HG03025 (cell line): ENCODE data around the gene CACNA1D.
"Not testable (repeated sequence)": the region's sequence is repeated elsewhere in the genome, so short reads cannot be mapped to it uniquely, and the experiment has no call there.

Source experiments
- ATAC-seq: cut with Tn5 transposase; IDR thresholded peaks from one replicate; pipeline ENCODE4 v1.9.1; 2021; ENCODE audit warnings: mild to moderate bottlenecking, moderate library complexity; ENCODE audit not compliant: unreplicated experiment, low FRiP score

CACNA1D gene

DNA sequence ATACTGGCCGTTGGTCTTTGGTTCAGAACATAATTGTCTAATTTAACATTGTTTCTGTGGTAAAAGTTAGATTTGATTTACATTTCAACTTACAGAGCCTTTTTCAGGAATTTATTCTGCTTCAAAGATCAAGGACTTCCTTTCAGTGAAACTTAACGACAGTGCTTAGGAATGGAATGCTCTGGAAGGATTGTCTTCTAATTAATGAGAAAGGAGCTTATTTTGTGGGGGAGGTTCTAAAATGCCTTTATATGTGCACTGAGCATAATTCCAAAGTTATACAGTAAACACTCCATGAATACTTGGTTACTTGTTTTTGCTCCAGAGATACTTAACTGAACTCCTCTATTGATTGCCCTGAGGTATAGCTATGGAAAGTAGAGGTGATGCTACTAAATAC is 75.7 kb downstream of the CACNA1D start:
- no peak for ATAC-seq

DNA sequence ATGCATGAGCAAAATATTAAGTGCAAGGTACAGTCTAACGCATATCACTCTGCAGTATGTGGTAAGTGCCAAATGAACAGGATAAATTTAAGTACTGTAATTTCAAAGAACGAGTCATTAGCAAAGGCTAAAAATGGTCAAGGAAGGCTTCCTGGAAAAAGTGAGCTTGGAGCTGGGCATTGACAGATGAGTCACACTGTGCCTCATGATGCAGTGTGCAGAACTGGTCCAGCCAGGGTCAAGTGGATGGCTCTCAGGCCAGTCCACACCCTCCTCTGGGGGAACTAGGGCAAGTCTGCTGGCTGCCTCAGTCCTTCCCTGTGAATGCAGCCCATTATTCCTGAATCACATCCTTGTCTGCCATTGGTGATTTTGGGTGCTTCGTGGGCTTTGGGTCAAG is 76.3 kb downstream of the CACNA1D start:
- ATAC-seq, result no peak

DNA sequence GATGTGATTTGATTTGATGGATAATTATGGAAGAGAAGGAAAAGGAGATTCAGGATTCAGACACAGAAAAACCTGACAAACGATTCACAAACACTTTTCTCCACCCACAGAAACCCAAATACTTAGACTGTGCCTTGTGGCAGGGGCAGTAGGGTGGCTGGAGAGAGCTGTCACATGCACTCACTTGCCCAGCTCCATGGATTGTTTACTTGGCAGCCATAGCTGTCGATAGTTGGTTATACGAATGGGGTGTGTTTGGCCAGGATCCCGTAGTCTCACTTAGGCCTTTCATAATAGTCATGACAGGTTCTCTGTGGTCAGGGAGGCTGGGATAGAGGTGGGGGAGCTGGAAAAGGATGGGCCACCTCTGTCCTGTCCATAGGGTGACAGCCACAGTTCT is 76.9 kb downstream of the CACNA1D start:
- ATAC-seq, result no peak

- ATAC-seq, result not testable (repeated sequence)
Measured at GRCh38 chr3:53572184-53572583, 77.8 kb downstream of the CACNA1D start.

DNA sequence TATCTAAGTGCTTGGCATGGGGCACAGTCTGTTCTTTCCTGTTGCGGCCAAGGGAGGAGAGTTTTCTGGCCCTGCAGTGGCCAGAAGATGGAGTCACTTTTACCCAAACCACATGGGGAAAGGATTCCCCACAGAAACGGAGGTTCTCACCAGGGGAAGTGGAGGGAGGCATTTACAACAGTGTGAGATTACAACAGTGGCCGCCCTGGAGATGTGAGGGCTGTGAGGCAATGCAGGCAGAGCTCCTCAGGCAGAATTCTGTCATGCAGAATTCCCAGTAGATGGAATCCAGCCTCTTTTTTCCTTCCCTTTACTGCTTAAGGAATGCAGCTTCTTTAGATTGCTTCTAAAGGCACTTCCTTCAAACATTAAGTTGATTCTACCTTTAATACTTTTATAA is 83.1 kb downstream of the CACNA1D start:
- ATAC-seq, result no peak

DNA sequence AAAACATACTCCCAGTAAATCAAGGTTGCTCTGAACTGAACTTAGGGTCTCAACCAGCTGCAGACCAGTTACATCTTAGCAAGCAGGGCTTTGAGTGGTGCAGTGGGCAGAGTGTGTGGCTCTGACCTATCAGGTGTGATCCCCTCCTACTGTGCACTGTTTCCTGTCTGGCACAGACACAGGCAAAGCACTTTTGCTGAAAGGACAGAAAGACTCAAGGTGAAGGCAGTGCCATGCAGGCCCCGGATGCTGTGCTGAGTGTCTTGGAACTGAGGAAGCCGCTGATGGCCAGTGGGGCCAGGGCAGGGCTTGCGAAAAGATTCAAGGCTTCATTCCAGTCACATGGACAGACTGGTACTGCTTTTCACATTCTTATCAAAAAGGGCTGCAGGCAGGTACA is 85.2 kb downstream of the CACNA1D start:
- ATAC-seq, result no peak

DNA sequence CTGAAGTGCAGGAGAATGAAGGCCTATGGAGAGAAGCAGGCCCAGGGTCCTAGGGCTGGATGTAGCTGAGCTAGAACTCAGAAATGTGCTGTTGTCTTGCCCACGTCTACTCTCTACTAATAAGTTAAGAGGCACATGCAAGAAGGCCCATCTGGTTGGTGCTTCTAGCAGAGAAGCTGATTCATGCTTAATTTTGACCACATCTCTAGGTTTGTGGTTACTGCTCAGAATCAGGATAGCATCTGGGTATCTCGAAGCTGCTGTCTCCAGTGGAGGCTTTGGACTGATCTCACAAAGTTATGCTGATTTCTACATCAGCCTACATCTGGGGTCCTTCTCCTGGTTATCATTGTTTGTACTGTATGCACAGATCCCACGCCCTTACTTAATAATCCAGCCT is 87.3 kb downstream of the CACNA1D start:
- no peak for ATAC-seq

GRCh38 chr3:53583161-53583690 is 88.8 kb downstream of the CACNA1D start:
- ATAC-seq, result no peak

- ATAC-seq, result no peak
Measured at GRCh38 chr3:53585049-53585448, 90.6 kb downstream of the CACNA1D start.

DNA sequence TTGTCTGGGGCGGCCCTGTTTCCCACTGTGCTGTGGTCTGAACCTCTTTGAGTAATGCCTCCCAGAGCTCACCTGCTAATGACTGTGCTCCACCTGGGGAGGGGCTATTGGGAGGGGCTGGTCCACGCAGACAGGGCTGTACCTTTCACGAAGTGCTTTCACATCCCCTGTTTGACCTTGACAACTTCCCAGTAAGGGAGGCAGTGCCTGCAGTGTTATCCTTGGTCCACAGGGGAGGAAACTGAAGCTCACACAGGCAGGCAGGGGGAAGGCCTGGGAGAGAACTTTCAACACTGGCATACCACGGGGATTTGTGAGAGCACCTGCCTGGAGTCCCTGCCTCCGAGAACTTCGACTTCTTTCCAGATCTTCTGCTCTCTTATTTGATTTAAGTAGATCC is 91.2 kb downstream of the CACNA1D start:
- no peak for ATAC-seq

- ATAC-seq, result no peak
Measured at GRCh38 chr3:53588122-53588521, 93.7 kb downstream of the CACNA1D start.

DNA sequence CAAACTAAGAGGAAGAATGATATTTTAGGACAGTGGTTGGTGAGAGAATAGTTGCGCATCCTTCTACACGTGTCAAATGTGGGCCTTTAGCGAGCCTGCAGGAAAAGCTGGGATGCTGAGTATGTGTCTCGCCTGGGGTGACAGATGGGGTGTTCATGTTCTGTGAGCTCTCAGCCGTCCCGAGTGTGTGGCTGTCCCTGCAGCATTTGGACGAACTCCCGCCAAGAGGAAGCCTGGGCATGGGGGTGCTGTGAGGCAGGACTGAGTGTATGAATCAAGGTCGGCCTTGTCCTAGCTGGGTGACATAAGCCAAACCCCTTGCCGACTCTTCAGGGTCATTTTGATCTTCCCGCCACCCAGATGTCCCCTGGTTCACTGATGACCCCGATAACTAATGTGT is 94.8 kb downstream of the CACNA1D start:
- ATAC-seq, result no peak

DNA sequence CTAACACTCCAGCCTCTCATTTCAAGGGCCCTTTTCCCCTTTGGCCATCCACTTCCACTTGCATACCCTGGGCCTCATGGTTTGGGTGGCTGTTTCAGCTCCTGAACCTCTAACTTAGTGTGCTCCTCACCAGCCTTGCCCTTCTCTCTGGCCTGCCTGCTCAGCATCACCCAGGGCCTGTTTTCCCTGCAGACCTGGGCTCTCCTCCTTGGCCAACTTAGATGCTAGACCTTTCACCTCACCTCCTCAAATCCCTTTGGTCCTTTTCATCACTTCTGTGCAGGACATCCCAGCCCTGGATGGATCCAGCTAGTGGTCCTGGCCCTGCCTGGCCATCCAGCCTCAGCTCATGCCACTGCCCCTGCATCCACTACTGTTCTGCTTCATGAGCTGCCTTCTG is 95.4 kb downstream of the CACNA1D start:
- ATAC-seq, result no peak

- no peak for ATAC-seq
Measured at GRCh38 chr3:53590606-53591005, 96.2 kb downstream of the CACNA1D start.

GRCh38 chr3:53591646-53592045 is 97.2 kb downstream of the CACNA1D start:
- ATAC-seq, result no peak

GRCh38 chr3:53592862-53593261 is 98.5 kb downstream of the CACNA1D start:
- no peak for ATAC-seq

DNA sequence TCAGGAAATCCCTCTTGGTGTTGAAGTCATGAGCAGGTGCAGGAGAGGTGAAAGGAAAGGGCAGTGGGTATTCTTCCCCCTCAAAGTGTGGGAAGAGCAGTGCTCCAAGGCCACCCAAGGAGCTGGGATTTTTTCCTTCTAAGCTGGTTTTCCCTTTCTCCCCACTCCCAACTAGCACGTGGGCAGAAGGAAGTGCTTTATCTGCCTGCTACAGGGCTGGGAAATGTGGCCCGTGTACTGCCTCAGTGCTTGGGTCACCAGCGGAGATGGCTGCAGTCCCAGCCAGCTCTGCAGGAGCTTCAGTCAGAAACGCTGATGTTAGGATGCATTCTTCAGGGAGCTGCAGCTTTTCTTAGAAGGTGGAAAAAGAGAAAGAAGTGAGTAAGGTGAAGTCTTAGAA is 99.2 kb downstream of the CACNA1D start:
- ATAC-seq, result no peak

GRCh38 chr3:53594276-53594675 is 99.9 kb downstream of the CACNA1D start:
- no peak for ATAC-seq

DNA sequence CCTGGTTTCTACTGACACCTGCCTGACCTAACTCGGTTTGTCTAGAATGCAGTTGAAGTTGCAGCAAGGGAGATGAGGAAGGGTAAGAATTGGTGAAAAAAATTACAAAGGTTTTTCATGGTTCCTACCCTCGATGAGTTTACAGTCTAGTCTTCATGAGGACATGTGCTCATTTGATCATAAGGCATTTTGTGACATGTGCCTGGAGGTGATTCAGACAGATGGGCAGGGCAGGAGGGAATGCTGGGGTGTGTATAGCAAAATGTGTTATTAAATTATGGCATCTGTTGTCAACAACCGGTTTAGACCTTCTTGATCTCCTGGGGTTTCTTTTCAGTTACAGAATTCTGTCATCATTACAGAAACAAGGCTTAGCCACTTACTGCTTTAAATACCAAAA is 101.2 kb downstream of the CACNA1D start:
- no peak for ATAC-seq

- ATAC-seq, result no peak
Measured at GRCh38 chr3:53597136-53597915, 102.9 kb downstream of the CACNA1D start.

DNA sequence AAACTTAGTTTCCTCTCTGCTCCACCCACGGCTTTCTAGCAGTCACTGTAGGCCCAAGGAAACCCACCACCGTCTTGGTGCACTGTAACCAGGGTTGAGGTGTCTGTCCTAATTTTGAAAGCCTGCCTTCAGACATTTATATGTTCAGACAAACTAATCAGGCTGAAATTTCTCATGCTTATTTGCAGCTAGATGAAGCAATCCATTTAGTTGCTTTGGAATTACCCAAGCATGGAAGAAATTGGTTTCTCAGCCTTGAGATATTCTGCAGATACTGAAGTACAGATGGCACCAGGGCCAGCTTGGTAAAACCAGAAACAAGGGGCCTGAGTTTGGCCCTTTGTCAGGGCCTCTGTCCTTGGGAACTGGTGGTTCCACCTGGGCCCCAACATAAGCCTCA is 105.4 kb downstream of the CACNA1D start:
- ATAC-seq, result no peak

DNA sequence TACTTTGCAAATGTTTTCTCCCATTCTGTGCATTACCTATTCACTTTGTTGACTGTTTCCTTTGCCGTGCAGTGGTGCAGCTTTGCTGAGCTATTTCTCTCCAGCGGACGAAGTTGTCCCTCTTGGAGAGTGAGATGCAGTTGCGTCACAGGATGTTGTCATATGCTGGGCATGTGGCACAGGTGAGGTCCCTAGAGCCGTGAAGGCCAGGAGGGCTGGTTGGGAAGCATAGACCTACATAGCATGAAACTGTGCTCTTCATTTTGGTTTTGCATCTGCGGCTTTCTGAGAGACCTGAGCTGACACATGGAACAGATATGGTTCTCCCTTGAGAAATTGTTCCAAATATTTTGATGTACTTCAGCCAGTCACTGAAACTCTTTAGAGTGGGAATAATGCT is 108.5 kb downstream of the CACNA1D start:
- no peak for ATAC-seq

- ATAC-seq, result no peak
Measured at GRCh38 chr3:53604232-53604631, 109.8 kb downstream of the CACNA1D start.
